Mesenchymal stem cell (in vitro differentiated cells and primary cell): ENCODE results near the gene HELLS. TPM values are rescaled to one million over a fixed set of nuclear protein-coding genes. Genes with fewer than 3 reads are reported as not detected.

ENCODE experiments used
- DNase-seq: peaks from one replicate; pipeline ENCODE4 v3.0.0-alpha.2; 2013
- H2AFZ ChIP-seq: one replicate; pipeline ENCODE4 v1.6.1; 2013; ENCODE audit warnings: low read depth, mild to moderate bottlenecking, control low read depth, inconsistent platforms, low read length, moderate library complexity
- H2AK5ac ChIP-seq: 2 replicates; pipeline ENCODE4 v1.6.1; 2013; ENCODE audit warnings: low read length, moderate library complexity, mild to moderate bottlenecking, inconsistent platforms; ENCODE audit not compliant: severe bottlenecking
- H2BK120ac ChIP-seq: one replicate; pipeline ENCODE4 v1.6.1; 2013; ENCODE audit warnings: low read depth, mild to moderate bottlenecking, inconsistent platforms, low read length, moderate library complexity
- H2BK12ac ChIP-seq, 2 experiments: one replicate each; pipeline ENCODE4 v1.6.1; 2013; ENCODE audit warnings: inconsistent platforms in 2 of 2, low read length in 2 of 2, mild to moderate bottlenecking in 2 of 2, moderate library complexity in 2 of 2, control low read depth in 1 of 2
- H2BK15ac ChIP-seq: one replicate; pipeline ENCODE4 v1.6.1; 2013; ENCODE audit warnings: mild to moderate bottlenecking, low read depth, inconsistent platforms; ENCODE audit not compliant: poor library complexity, severe bottlenecking
- H2BK5ac ChIP-seq: 2 replicates; pipeline ENCODE4 v1.6.1; 2013; ENCODE audit warnings: low read depth, mild to moderate bottlenecking, low read length, control low read depth, inconsistent platforms; ENCODE audit not compliant: poor library complexity, severe bottlenecking
- H3K14ac ChIP-seq, 2 experiments: one replicate each; pipeline ENCODE4 v1.6.1; 2013; ENCODE audit warnings: inconsistent platforms in 2 of 2, low read length in 2 of 2, control low read depth in 1 of 2, mild to moderate bottlenecking in 1 of 2, moderate library complexity in 1 of 2
- H3K18ac ChIP-seq, 2 experiments: one replicate each; pipeline ENCODE4 v1.6.1; 2013; ENCODE audit warnings: inconsistent platforms in 2 of 2, low read length in 2 of 2, control low read depth in 1 of 2, low read depth in 1 of 2, mild to moderate bottlenecking in 1 of 2
- H3K23ac ChIP-seq, 2 experiments: one replicate each; pipeline ENCODE4 v1.6.1; 2013; ENCODE audit warnings: inconsistent platforms in 2 of 2, low read length in 2 of 2, mild to moderate bottlenecking in 2 of 2, moderate library complexity in 2 of 2, control low read depth in 1 of 2
- H3K27ac ChIP-seq: 2 replicates; pipeline ENCODE4 v1.5.1; 2013; ENCODE audit warnings: mild to moderate bottlenecking, moderate library complexity, low read length, control low read depth, inconsistent platforms; ENCODE audit not compliant: poor library complexity, severe bottlenecking
- H3K27me3 ChIP-seq, 2 experiments: 2 replicates each; pipeline versions ENCODE4 v1.6.1 to v1.7.0; 2013; ENCODE audit warnings: low read length in 2 of 2, mild to moderate bottlenecking in 2 of 2, moderate library complexity in 2 of 2, control low read depth in 1 of 2, inconsistent platforms in 1 of 2; ENCODE audit not compliant: control insufficient read depth in 1 of 2, insufficient read depth in 1 of 2
- H3K36me3 ChIP-seq, 2 experiments: 2 replicates each; pipeline versions ENCODE4 v1.6.1 to v1.7.0; 2013; ENCODE audit warnings: low read length in 2 of 2, control low read depth in 1 of 2, inconsistent platforms in 1 of 2, low read depth in 1 of 2, mild to moderate bottlenecking in 1 of 2; ENCODE audit not compliant: insufficient read depth in 2 of 2, control insufficient read depth in 1 of 2
- H3K4ac ChIP-seq, 2 experiments: one replicate each; pipeline ENCODE4 v1.6.1; 2013; ENCODE audit warnings: inconsistent platforms in 2 of 2, low read length in 2 of 2, mild to moderate bottlenecking in 2 of 2, moderate library complexity in 2 of 2, control low read depth in 1 of 2, low read depth in 1 of 2
- H3K4me1 ChIP-seq: 2 replicates; pipeline ENCODE4 v1.6.1; 2013; ENCODE audit warnings: low read depth, low read length, control low read depth; ENCODE audit not compliant: control insufficient read depth, insufficient read depth
- H3K4me2 ChIP-seq: 2 replicates; pipeline ENCODE4 v1.6.1; 2013; ENCODE audit warnings: low read length, mild to moderate bottlenecking, inconsistent platforms; ENCODE audit not compliant: poor library complexity, severe bottlenecking
- H3K4me3 ChIP-seq, 2 experiments: 2 replicates each; pipeline versions ENCODE4 v1.5.1 to v1.7.0; 2013; ENCODE audit warnings: low read length in 2 of 2, mild to moderate bottlenecking in 2 of 2, control low read depth in 1 of 2, low read depth in 1 of 2; ENCODE audit not compliant: insufficient read depth in 1 of 2
- H3K79me1 ChIP-seq: replicated peaks from 2 replicates; pipeline ENCODE4 v1.6.1; 2013; ENCODE audit warnings: mild to moderate bottlenecking, control low read depth, low read length, inconsistent platforms; ENCODE audit not compliant: poor library complexity, severe bottlenecking
- H3K9ac ChIP-seq: 2 replicates; pipeline ENCODE4 v1.7.0; 2013; ENCODE audit warnings: mild to moderate bottlenecking, low read length, moderate library complexity
- H3K9me3 ChIP-seq: 2 replicates; pipeline ENCODE4 v1.7.0; 2013; ENCODE audit warnings: mild to moderate bottlenecking, low read length; ENCODE audit not compliant: control insufficient read depth
- H4K8ac ChIP-seq: one replicate; pipeline ENCODE4 v1.6.1; 2013; ENCODE audit warnings: inconsistent platforms, mild to moderate bottlenecking, low read length, moderate library complexity
- H4K91ac ChIP-seq: one replicate; pipeline ENCODE4 v1.6.1; 2013; ENCODE audit warnings: mild to moderate bottlenecking, low read length, inconsistent platforms
- WGBS: methylation state at CpG from one replicate; pipeline ENCODE4 v1.1.7; 2013; ENCODE audit warnings: mixed read lengths; 5-methylcytosine and 5-hydroxymethylcytosine counted together
- polyA plus RNA-seq, 2 experiments: library from polyadenylated mRNA; stranded (reverse); fragments of 200-250 nt; gene quantifications; one replicate each; pipeline ENCODE4 v1.2.3, GENCODE V29; 2013

HELLS gene
- 6.0 TPM for polyA plus RNA-seq (2013, experiment 1 of 2)
- polyA plus RNA-seq (2013, experiment 2 of 2): 6.3 TPM

GRCh38 chr10:94545391-94546048 is at the start of gene HELLS:
TSS of gene HELLS (plus strand) at chr10:94545788. CDS start at chr10:94545922, 134 bp downstream.
- Histone ChIP-seq H4K8ac (peak within 1 kb of the TSS; percentile 89), H2AK5ac (no peak within 1 kb of the TSS), H3K4ac (peak within 1 kb of the TSS in 1 of 2 experiments; percentile 84), H3K18ac (peak within 1 kb of the TSS; percentile 19 to 91), H3K23ac (peak within 1 kb of the TSS in 1 of 2 experiments; percentile 78), H2BK12ac (peak within 1 kb of the TSS in 1 of 2 experiments; percentile 52), H3K4me2 (peak within 1 kb of the TSS; percentile 98), H2AFZ (peak within 1 kb of the TSS; percentile 96), H2BK5ac (no peak within 1 kb of the TSS), H4K91ac (peak within 1 kb of the TSS; percentile 18), H3K4me1 (peaks cover 8% of the 10 kb centered on the region), H3K14ac (no peak within 1 kb of the TSS), H2BK15ac (no peak within 1 kb of the TSS), H3K27ac (peak within 1 kb of the TSS; percentile 96), H3K79me1 (peaks cover 4% of the 10 kb centered on the region), H3K9me3 (no peaks in the 10 kb centered on the region), H3K9ac (peak within 1 kb of the TSS; percentile 90), H2BK120ac (no peak within 1 kb of the TSS), H3K36me3 (peaks cover 0 to 3% of the 10 kb centered on the region in 2 experiments), H3K4me3 (peak within 1 kb of the TSS; percentile 91 to 100), H3K27me3 (no peaks in the 10 kb centered on the region)
- peak; percentile 89 for DNase-seq
- WGBS: under 1% methylated on average over 48 of the region's 48 CpGs

DNA sequence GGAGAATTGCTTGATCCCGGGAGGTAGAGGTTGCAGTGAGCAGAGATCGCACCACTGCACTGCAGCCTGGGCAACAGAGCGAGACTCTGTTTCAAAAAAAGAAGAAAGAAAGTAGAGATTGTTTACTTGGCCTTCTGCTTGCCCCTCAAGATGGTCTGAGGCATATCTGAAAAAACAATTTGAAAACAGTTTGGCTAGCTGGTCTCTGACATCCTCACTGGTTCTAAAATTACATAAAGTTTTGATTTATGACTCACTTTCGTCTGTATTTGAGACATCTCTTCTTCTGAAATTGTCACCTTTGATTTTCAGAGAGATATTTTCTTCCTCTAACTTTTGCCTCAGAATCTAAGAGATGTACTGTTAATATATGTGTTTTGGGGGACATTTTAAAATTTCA is 49.6 kb upstream of the HELLS start:
- Histone ChIP-seq H3K4me2 (no peak overlapping the region), H2BK5ac (no peak overlapping the region), H3K36me3 (peaks cover 6 to 7% of the 10 kb centered on the region in 2 experiments), H3K27ac (no peak overlapping the region), H4K8ac (no peak overlapping the region), H3K9me3 (no peaks in the 10 kb centered on the region), H2AK5ac (no peak overlapping the region), H3K4ac (no peak overlapping the region), H2AFZ (no peak overlapping the region), H2BK12ac (no peak overlapping the region), H3K9ac (peak overlapping the region; percentile 30), H3K18ac (no peak overlapping the region), H3K14ac (no peak overlapping the region), H4K91ac (no peak overlapping the region), H3K27me3 (no peaks in the 10 kb centered on the region), H2BK120ac (no peak overlapping the region), H3K4me1 (peaks cover 3% of the 10 kb centered on the region), H3K4me3 (no peak overlapping the region), H3K23ac (no peak overlapping the region), H2BK15ac (no peak overlapping the region), H3K79me1 (peaks cover 16% of the 10 kb centered on the region)
- 96% methylated on average over 4 of the region's 4 CpGs for WGBS
- DNase-seq: no peak

- Histone ChIP-seq H3K4me1 (peaks cover 3% of the 10 kb centered on the region), H3K23ac (no peak overlapping the region), H3K27ac (no peak overlapping the region), H2BK120ac (no peak overlapping the region), H3K14ac (no peak overlapping the region), H2AK5ac (no peak overlapping the region), H3K4ac (no peak overlapping the region), H2BK12ac (no peak overlapping the region), H3K4me2 (no peak overlapping the region), H4K91ac (no peak overlapping the region), H2AFZ (no peak overlapping the region), H3K9ac (peak overlapping the region; percentile 30), H3K9me3 (no peaks in the 10 kb centered on the region), H3K27me3 (no peaks in the 10 kb centered on the region), H4K8ac (no peak overlapping the region), H3K79me1 (peaks cover 14% of the 10 kb centered on the region), H3K36me3 (peaks cover 6 to 7% of the 10 kb centered on the region in 2 experiments), H3K18ac (no peak overlapping the region), H2BK5ac (no peak overlapping the region), H3K4me3 (no peak overlapping the region), H2BK15ac (no peak overlapping the region)
- 100% methylated on average over 1 of the region's 3 CpGs for WGBS
- DNase-seq: no peak
Observed at GRCh38 chr10:94496646-94497045, 48.9 kb upstream of the HELLS start.

GRCh38 chr10:94500063-94500462 is 45.5 kb upstream of the HELLS start:
- Histone ChIP-seq H3K4me3 (no peak overlapping the region), H3K4me1 (peaks cover 3% of the 10 kb centered on the region), H3K4ac (no peak overlapping the region), H3K9me3 (no peaks in the 10 kb centered on the region), H3K4me2 (no peak overlapping the region), H4K8ac (no peak overlapping the region), H3K79me1 (peaks cover 8% of the 10 kb centered on the region), H3K36me3 (peaks cover 0 to 11% of the 10 kb centered on the region in 2 experiments), H3K9ac (no peak overlapping the region), H2BK12ac (no peak overlapping the region), H3K23ac (no peak overlapping the region), H2AFZ (no peak overlapping the region), H2BK5ac (no peak overlapping the region), H3K14ac (no peak overlapping the region), H3K27me3 (no peaks in the 10 kb centered on the region), H2AK5ac (no peak overlapping the region), H2BK15ac (no peak overlapping the region), H4K91ac (no peak overlapping the region), H2BK120ac (no peak overlapping the region), H3K18ac (no peak overlapping the region), H3K27ac (no peak overlapping the region)
- DNase-seq: peak; percentile 18
- no CpG with 5 or more reads among the region's 5 CpGs for WGBS
